Measurements from ENCODE around the gene THAP11. TPM values are rescaled to one million over a fixed set of nuclear protein-coding genes. Genes with fewer than 3 reads are reported as not detected.

THAP11 gene
- polyA plus RNA-seq (ENCODE audit: low read depth in 6 of 6) = 100 to 1,000 TPM in 5 of 6 donors, 10 to 100 TPM in 1; 83.6 to 113 (median 105) TPM

DNA sequence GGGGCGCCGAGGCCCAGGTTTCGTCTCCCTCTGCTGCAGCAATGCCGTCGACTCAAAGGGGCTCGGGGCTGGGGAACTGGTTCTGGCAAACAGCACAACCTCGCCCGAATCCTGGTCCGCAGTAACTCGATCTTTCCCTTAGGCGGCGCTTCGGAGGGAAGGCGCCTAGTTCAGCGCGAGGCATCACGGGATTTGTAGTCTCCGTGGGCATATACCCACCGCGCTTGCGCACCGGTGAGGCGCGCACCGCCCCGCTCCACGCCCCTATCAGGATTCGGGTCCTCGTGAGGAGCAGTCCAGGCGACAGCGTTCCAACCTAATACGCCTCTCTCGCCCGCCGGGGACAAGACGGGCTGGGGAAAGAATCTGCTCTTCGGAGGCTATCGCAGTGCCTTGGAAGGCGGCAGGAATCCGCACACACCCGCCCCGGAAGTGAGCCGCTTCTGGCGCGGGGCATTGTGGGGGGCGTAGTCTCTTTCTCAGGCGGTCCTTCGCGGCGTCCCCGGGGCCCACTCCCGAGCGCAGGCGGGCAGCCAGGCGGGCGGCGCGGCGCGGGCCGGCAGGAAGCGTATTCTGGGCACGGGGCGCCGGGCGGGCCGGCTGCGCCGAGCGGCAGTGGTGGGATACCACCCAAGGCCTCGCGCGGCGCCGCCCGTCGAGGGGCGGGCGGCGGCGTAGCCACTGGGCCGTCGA lies at the start of gene THAP11:
THAP11 (plus strand) TSS at position 505 of the 693 bp plus-strand sequence. CDS start 235 bp downstream, outside the sequence.
- Mint-ChIP-seq H3K36me3 (no peaks in the 10 kb centered on the region), H3K27ac (peak within 1 kb of the TSS; percentile 89 to 98 (median 94)), H3K4me1 (peaks cover 35 to 41% (median 40%) of the 10 kb centered on the region in 3 donors), H3K4me3 (peak within 1 kb of the TSS; percentile 95 to 98 (median 97)), H3K27me3 (no peaks in the 10 kb centered on the region), H3K9me3 (no peaks in the 10 kb centered on the region)
- peak; percentile 53 to 58 for ATAC-seq (ENCODE audit: low read depth in 2 of 2)
- DNase-seq = peak; percentile 96

- Mint-ChIP-seq H3K36me3 (peaks cover 0 to 7% of the 10 kb centered on the region in 2 donors), H3K27me3 (no peaks in the 10 kb centered on the region), H3K4me3 (no peak overlapping the region), H3K9me3 (no peaks in the 10 kb centered on the region), H3K4me1 (peaks cover 34 to 51% (median 48%) of the 10 kb centered on the region in 3 donors), H3K27ac (peak overlapping the region in 3 of 6 donors; percentile 20 to 56 (median 46))
- DNase-seq = no peak
- no peak for ATAC-seq (ENCODE audit: low read depth in 2 of 2)
Measured at GRCh38 chr16:67796099-67796718, 45.9 kb upstream of the THAP11 start.

DNA sequence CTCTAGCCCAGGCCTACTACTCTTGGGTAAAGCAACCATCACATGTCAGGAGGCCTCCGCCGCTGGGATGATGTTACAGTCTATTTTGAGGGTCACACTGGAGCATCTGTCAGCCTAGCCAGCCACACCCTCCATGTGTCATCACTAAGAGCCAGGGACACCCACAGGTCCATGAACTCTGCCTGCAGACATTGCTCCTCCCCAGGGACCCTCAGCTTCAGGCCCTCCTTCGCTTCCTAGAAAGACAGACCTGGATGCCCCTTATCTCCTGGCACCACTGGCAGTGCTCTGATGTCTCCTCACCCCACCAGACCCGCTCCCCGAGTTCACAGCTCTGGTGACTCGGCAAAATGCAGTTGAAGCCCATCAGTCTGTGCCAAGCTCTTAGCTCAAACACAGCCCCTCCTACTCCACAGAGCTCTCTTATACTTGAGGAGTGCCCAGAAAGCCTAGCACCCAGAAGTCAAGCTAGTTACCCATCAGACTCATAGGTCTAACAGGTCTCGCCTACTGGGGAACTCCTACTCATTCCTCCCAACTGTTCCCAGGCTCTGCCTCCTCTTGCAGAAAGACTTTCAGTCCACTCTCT lies 41.7 kb upstream of the THAP11 start:
- peak overlapping the region in 5 of 8 donors; percentile 10 to 95 (median 53) for H3K4me3 Mint-ChIP-seq
- no peaks in the 10 kb centered on the region for H3K9me3 Mint-ChIP-seq
- DNase-seq (no peak), ATAC-seq (ENCODE audit: low read depth in 2 of 2) (no peak)
- peaks cover 48 to 85% (median 82%) of the 10 kb centered on the region in 3 donors for H3K4me1 Mint-ChIP-seq
- H3K36me3 Mint-ChIP-seq = peaks cover 5 to 7% of the 10 kb centered on the region in 2 donors
- H3K27me3 Mint-ChIP-seq = no peaks in the 10 kb centered on the region
- peak overlapping the region in 3 of 6 donors; percentile 79 to 98 (median 96) for H3K27ac Mint-ChIP-seq

DNA sequence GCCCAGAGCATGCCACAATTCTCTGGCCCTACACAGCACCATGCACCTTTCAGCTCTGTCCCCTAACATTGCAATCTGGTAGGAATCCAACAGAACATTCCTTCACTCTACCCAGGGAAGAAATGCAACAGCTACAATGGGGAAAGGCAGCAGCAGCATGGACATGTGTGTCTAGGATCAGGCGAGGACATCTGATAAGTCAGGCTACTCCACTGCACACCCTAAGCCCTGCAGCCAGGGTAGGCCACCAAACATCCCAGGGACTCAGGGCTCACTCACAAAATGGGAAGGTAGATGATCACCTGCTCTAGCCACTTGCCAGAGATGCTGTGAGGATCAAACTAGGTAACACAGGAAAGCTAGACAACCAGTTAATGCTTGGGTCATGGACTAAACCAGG lies 40.9 kb upstream of the THAP11 start:
- Mint-ChIP-seq H3K4me1 (peaks cover 51 to 91% (median 86%) of the 10 kb centered on the region in 3 donors), H3K27me3 (no peaks in the 10 kb centered on the region), H3K9me3 (no peaks in the 10 kb centered on the region), H3K36me3 (peaks cover 5 to 7% of the 10 kb centered on the region in 2 donors), H3K27ac (peak overlapping the region in 5 of 6 donors; percentile 79 to 98 (median 96)), H3K4me3 (peak overlapping the region; percentile 27 to 95 (median 82))
- no peak for ATAC-seq (ENCODE audit: low read depth in 2 of 2)
- DNase-seq = no peak

GRCh38 chr16:67801883-67802282 lies 40.2 kb upstream of the THAP11 start:
- Mint-ChIP-seq H3K27ac (peak overlapping the region; percentile 79 to 98 (median 96)), H3K4me3 (peak overlapping the region; percentile 60 to 95 (median 82)), H3K27me3 (no peaks in the 10 kb centered on the region), H3K4me1 (peaks cover 45 to 85% (median 82%) of the 10 kb centered on the region in 3 donors), H3K36me3 (peaks cover 5 to 7% of the 10 kb centered on the region in 2 donors), H3K9me3 (no peaks in the 10 kb centered on the region)
- ATAC-seq (ENCODE audit: low read depth in 2 of 2) = peak; percentile 30
- DNase-seq = peak; percentile 84

- H3K27ac Mint-ChIP-seq = peak overlapping the region; percentile 92 to 99 (median 98)
- H3K36me3 Mint-ChIP-seq = peaks cover 5 to 7% of the 10 kb centered on the region in 2 donors
- peak overlapping the region; percentile 71 to 95 (median 92) for H3K4me3 Mint-ChIP-seq
- DNase-seq = peak; percentile 85
- no peaks in the 10 kb centered on the region for H3K9me3 Mint-ChIP-seq
- peaks cover 43 to 77% (median 69%) of the 10 kb centered on the region in 3 donors for H3K4me1 Mint-ChIP-seq
- H3K27me3 Mint-ChIP-seq = no peaks in the 10 kb centered on the region
- ATAC-seq (ENCODE audit: low read depth in 2 of 2) = peak; percentile 33 to 42
Measured at GRCh38 chr16:67803894-67804293, 38.2 kb upstream of the THAP11 start.

DNA sequence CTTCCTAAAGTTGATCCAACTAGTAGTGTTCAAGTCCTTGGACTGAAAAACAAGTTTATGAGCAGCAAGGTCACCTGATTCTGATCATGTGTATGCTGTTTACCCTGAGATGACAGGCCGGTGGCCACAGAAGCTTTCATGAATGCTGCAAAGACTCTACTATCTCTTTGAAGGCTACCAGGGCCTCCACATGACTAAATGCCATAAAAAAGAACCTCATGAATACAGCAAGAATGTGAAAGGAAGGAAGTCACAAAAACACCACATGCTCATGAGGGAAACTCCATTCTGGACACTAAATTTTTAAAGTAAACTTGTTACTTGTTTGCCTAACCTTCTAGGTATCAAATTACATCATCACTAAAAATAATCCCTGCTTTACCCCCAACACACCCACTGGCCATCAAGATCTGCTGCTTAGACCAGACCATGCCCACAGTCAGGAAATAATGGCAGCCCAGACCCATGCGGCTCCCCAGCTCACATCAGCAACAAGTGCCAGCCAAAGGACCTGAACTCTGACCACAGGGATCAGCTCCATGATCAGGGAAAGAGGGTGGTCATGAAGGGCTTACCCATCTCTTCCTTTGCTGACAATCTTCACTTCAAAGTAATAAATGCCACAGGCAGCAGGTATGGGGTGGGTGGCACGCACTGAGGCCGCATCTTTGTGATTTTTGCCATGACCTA lies 37.1 kb upstream of the THAP11 start:
- H3K36me3 Mint-ChIP-seq = peaks cover 0 to 5% of the 10 kb centered on the region in 2 donors
- DNase-seq = no peak

GRCh38 chr16:67805718-67806427 lies 36.2 kb upstream of the THAP11 start:
- peaks cover 0 to 5% of the 10 kb centered on the region in 2 donors for H3K36me3 Mint-ChIP-seq
- H3K27me3 Mint-ChIP-seq = no peaks in the 10 kb centered on the region
- H3K4me1 Mint-ChIP-seq = peaks cover 29 to 59% (median 50%) of the 10 kb centered on the region in 3 donors
- peak overlapping the region in 5 of 6 donors; percentile 54 to 98 (median 92) for H3K27ac Mint-ChIP-seq
- no peaks in the 10 kb centered on the region for H3K9me3 Mint-ChIP-seq
- peak overlapping the region; percentile 71 to 97 (median 94) for H3K4me3 Mint-ChIP-seq
- DNase-seq (no peak), ATAC-seq (ENCODE audit: low read depth in 2 of 2) (no peak)

More for the DNA sequence above, 37.1 kb upstream of the THAP11 start:
- Mint-ChIP-seq H3K9me3 (no peaks in the 10 kb centered on the region), H3K27ac (peak overlapping the region; percentile 92 to 99 (median 98)), H3K27me3 (no peaks in the 10 kb centered on the region), H3K4me1 (peaks cover 37 to 68% (median 59%) of the 10 kb centered on the region in 3 donors), H3K4me3 (peak overlapping the region; percentile 71 to 97 (median 94))
- no peak for ATAC-seq (ENCODE audit: low read depth in 2 of 2)

DNA sequence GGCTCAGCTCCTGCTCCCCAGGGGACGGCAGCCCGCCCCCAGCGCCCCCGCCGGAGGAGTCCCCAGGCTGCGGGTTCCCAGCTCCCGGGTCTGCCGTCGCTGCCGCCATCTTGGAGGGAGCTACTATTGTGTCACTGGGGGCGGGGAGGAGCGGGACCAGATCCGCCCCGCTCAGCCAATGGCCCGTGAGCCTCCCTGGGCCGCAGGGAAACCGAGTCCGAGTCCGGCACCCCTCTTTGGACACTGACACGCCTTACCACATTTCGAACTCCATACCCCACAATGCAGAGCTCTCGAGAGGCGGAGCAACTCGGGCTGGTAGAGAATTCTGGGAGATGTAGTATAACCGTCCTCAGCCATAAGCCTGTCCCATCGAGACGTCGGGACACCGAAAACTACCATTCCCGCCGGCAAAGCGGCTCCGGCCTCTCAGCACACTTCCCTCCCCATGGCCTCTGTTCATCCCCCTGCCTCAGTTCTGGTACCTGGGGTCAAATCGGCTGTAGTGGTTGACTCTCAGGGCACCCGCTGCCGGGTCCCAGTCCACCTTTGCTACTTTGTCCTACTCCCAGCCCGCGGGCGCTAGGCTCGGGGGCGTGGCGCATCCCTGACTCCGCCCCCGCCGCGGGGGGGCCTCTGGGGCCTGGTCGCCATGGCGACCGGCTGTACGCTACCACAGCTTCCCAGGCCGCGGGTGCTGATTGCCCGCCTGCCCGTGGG lies 35.5 kb upstream of the THAP11 start, which contains the start of the genes RANBP10 and TSNAXIP1:
RANBP10 (minus strand) TSS at position 133 of the 720 bp plus-strand sequence; CDS start at position 109, 24 bp downstream.
TSNAXIP1 (plus strand) TSS at position 462 of the 720 bp plus-strand sequence. CDS start 261 bp downstream, outside the sequence.
- Mint-ChIP-seq H3K27ac (peak within 1 kb of the TSS; percentile 90 to 98 (median 94)), H3K4me3 (peak within 1 kb of the TSS; percentile 71 to 97 (median 94)), H3K36me3 (peaks cover 0 to 5% of the 10 kb centered on the region in 2 donors), H3K27me3 (no peaks in the 10 kb centered on the region), H3K4me1 (peaks cover 22 to 52% (median 43%) of the 10 kb centered on the region in 3 donors), H3K9me3 (no peaks in the 10 kb centered on the region)
- ATAC-seq (ENCODE audit: low read depth in 2 of 2) = peak; percentile 81 to 85
- DNase-seq = peak; percentile 96

DNA sequence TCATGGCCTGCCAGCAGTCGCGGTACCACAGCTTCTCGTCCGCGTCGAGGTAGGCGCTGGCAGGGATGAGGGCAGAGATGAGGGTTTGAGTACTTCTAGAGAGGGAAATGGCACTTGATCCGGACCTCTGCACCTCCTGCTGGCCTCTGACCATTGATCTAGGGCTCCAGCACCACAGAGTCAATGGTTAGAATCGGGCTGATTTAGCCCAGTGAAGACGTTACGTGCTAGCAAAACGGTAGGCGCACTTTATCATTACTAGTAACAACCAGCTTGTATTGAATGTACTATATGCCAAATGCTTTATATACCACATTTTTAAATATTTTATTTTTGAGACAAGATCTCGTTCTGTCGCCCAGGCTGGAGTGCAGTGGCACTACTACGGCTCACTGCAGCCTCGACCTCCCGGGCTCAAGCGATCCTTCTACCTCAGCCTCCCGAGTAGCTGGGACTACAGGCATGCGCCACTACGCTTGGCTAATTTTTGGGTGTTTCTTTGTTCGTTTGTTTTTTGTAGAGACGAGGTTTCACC lies 34.9 kb upstream of the THAP11 start:
- Mint-ChIP-seq H3K4me3 (peak overlapping the region; percentile 71 to 97 (median 94)), H3K9me3 (no peaks in the 10 kb centered on the region), H3K27ac (peak overlapping the region; percentile 90 to 98 (median 94)), H3K27me3 (no peaks in the 10 kb centered on the region), H3K36me3 (peaks cover 0 to 5% of the 10 kb centered on the region in 2 donors), H3K4me1 (peaks cover 21 to 45% (median 37%) of the 10 kb centered on the region in 3 donors)
- DNase-seq (no peak), ATAC-seq (ENCODE audit: low read depth in 2 of 2) (no peak)

DNA sequence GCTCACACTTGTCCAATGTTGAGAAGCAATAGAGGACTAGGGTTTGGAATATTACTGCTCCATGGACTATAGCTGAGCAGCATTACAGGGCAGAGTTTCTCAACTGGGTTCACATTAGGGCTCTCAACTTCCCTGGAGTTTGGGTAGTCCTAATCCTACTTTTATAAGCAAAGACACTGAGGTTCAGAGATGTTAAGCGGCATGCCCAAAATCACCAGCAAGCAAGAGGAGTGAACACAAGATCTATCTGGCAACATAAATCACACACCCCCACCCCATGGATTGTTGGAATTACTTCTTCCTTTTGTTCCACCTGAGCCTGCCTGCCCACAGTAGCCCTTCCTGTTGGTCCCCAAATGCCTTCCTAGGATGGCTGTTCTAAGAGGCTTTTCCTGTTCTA lies 30.2 kb upstream of the THAP11 start:
- Mint-ChIP-seq H3K4me1 (peaks cover 6 to 15% (median 12%) of the 10 kb centered on the region in 3 donors), H3K4me3 (no peak overlapping the region), H3K36me3 (no peaks in the 10 kb centered on the region), H3K27me3 (no peaks in the 10 kb centered on the region), H3K27ac (no peak overlapping the region), H3K9me3 (no peaks in the 10 kb centered on the region)
- no peak for ATAC-seq (ENCODE audit: low read depth in 2 of 2)
- no peak for DNase-seq

Measured in naive B cell (primary cell).